Breast epithelium (tissue), 4 donors: ENCODE measurements around the gene LINGO3. TPM values are rescaled to one million over a fixed set of nuclear protein-coding genes. Genes with fewer than 3 reads are reported as not detected.

Experiments
- DNase-seq, 2 donors: peaks; one replicate each; pipeline ENCODE4 v3.0.0-alpha.2; 2019; ENCODE audit warnings: low spot score in 2 of 2
- H3K27ac ChIP-seq, 2 donors: fragments of 200-600 bp; sonication (generic) in 1 of 2; one replicate each; pipeline ENCODE4 v1.5.1; 2016 to 2019; ENCODE audit warnings: mild to moderate bottlenecking in 1 of 2
- H3K27me3 ChIP-seq, 2 donors: fragments of 200-600 bp; sonication (generic) in 1 of 2; one replicate each; pipeline versions ENCODE4 v1.5.1 to v1.6.0; 2017 to 2019; ENCODE audit warnings: control low read depth in 1 of 2, mild to moderate bottlenecking in 1 of 2
- H3K36me3 ChIP-seq: fragments of 200-600 bp; one replicate; pipeline ENCODE4 v1.5.1; 2019
- H3K4me1 ChIP-seq, 2 donors: fragments of 200-600 bp; sonication (generic); one replicate each; pipeline ENCODE4 v1.5.1; 2016 to 2019; ENCODE audit warnings: control low read depth in 1 of 2
- H3K4me3 ChIP-seq, 3 donors: fragments of 200-600 bp; sonication (generic); 1 replicate in 2 of 3; 2 replicates in 1 of 3; pipeline ENCODE4 v1.5.1; 2016 to 2019; ENCODE audit warnings: mild to moderate bottlenecking in 3 of 3, moderate library complexity in 2 of 3
- H3K9me3 ChIP-seq, 2 donors: fragments of 200-600 bp; sonication (generic) in 1 of 2; one replicate each; pipeline ENCODE4 v1.5.1; 2016 to 2019; ENCODE audit warnings: control low read depth in 1 of 2
- CTCF ChIP-seq, 3 donors: fragments of 450-650 bp; IDR thresholded peaks; one replicate each; pipeline ENCODE4 v1.5.1; 2016 to 2017; ENCODE audit warnings: antibody characterized with exemption in 3 of 3, mild to moderate bottlenecking in 3 of 3, moderate library complexity in 3 of 3
- POLR2A ChIP-seq: fragments of 450-650 bp; IDR thresholded peaks from one replicate; pipeline ENCODE4 v1.6.1; 2016; ENCODE audit warnings: antibody characterized with exemption, mild to moderate bottlenecking, moderate library complexity
- POLR2AphosphoS5 ChIP-seq, 3 donors: sonication (generic); formaldehyde crosslinking; IDR thresholded peaks; one replicate each; pipeline ENCODE4 v1.6.1; 2017; ENCODE audit warnings: antibody characterized with exemption in 3 of 3
- intact Hi-C: fragments of 100-400 bp; cut with DNase I; formaldehyde crosslinking; loops from one replicate; pipeline ENCODE4 v1.15.1; 2023; ENCODE audit warnings: low total_unique reads
- total RNA-seq, 3 donors: library from RNA; depleted of rRNA; stranded (reverse); fragments of >200 nt; gene quantifications; one replicate each; pipeline ENCODE4 v1.1.0, GENCODE V29; 2016

LINGO3 gene
- total RNA-seq, 3 donors from 2014 or later: 0.16 to 0.33 TPM; not detected in 1

GRCh38 chr19:2270157-2270422 lies 37.9 kb downstream of the LINGO3 start:
- Histone ChIP-seq H3K4me1 (peaks cover 17 to 22% of the 10 kb centered on the region in 2 donors), H3K4me3 (peak overlapping the region; percentile 76 to 100 (median 82)), H3K27ac (peak overlapping the region; percentile 99 to 100), H3K9me3 (no peaks in the 10 kb centered on the region), H3K27me3 (no peaks in the 10 kb centered on the region), H3K36me3 (no peaks in the 10 kb centered on the region)
- DNase-seq: no peak
- no peak for TF ChIP-seq POLR2A
- TF ChIP-seq CTCF (IDR thresholded peaks at IDR 0.05): no peak
- TF ChIP-seq POLR2AphosphoS5 (IDR thresholded peaks at IDR 0.05): no peak
- intact Hi-C loops: loop anchor here (5.0 to 10.0 kb wide), 2 partner anchors 33 to 105 kb away; partner anchors contain the start of genes DOT1L, PLEKHJ1 and SF3A2

GRCh38 chr19:2269244-2270156 lies 38.5 kb downstream of the LINGO3 start:
- peak overlapping the region; percentile 76 to 100 (median 82) for H3K4me3 ChIP-seq
- no peaks in the 10 kb centered on the region for H3K27me3 ChIP-seq
- H3K27ac ChIP-seq: peak overlapping the region; percentile 99 to 100
- H3K36me3 ChIP-seq: no peaks in the 10 kb centered on the region
- no peaks in the 10 kb centered on the region for H3K9me3 ChIP-seq
- TF ChIP-seq POLR2AphosphoS5 (IDR thresholded peaks at IDR 0.05): peak; percentile 99 to 100 (median 100)
- peak; percentile 98 for TF ChIP-seq POLR2A
- TF ChIP-seq CTCF (IDR thresholded peaks at IDR 0.05): peak; percentile 56 to 65 (median 64)
- peaks cover 17 to 22% of the 10 kb centered on the region in 2 donors for H3K4me1 ChIP-seq
- DNase-seq: peak; percentile 98 to 99
- intact Hi-C loops: loop anchor here (5.0 to 10.0 kb wide), 2 partner anchors 32 to 105 kb away; partner anchors contain the start of genes DOT1L, PLEKHJ1 and SF3A2

GRCh38 chr19:2268861-2269243 lies 39.1 kb downstream of the LINGO3 start:
- Histone ChIP-seq H3K36me3 (no peaks in the 10 kb centered on the region), H3K9me3 (no peaks in the 10 kb centered on the region), H3K4me3 (peak overlapping the region; percentile 76 to 100 (median 82)), H3K27ac (peak overlapping the region; percentile 27 to 99), H3K4me1 (peaks cover 17 to 18% of the 10 kb centered on the region in 2 donors), H3K27me3 (no peaks in the 10 kb centered on the region)
- no peak for DNase-seq
- intact Hi-C loops: no loop called here
- no peak for TF ChIP-seq POLR2AphosphoS5 (IDR thresholded peaks at IDR 0.05)
- TF ChIP-seq POLR2A: no peak
- no peak for TF ChIP-seq CTCF (IDR thresholded peaks at IDR 0.05)

GRCh38 chr19:2268480-2268830 lies 39.5 kb downstream of the LINGO3 start:
- no peaks in the 10 kb centered on the region for H3K9me3 ChIP-seq
- no peak for DNase-seq
- H3K27ac ChIP-seq: no peak overlapping the region
- no peaks in the 10 kb centered on the region for H3K27me3 ChIP-seq
- H3K36me3 ChIP-seq: no peaks in the 10 kb centered on the region
- TF ChIP-seq CTCF (IDR thresholded peaks at IDR 0.05): no peak
- TF ChIP-seq POLR2AphosphoS5 (IDR thresholded peaks at IDR 0.05): no peak
- no peak for TF ChIP-seq POLR2A
- peaks cover 14 to 17% of the 10 kb centered on the region in 2 donors for H3K4me1 ChIP-seq
- intact Hi-C loops: no loop called here
- H3K4me3 ChIP-seq: peak overlapping the region; percentile 76 to 100 (median 82)
